Kidney capillary endothelial cell (primary cell): ENCODE data around the gene DDTL.
"Not testable (repeated sequence)": the region's sequence is repeated elsewhere in the genome, so short reads cannot be mapped to it uniquely, and the experiment has no call there.

Experiments
- DNase-seq: peaks from one replicate; pipeline ENCODE4 v3.0.0-alpha.2; 2018; ENCODE audit warnings: low spot score

Gene DDTL

DNA sequence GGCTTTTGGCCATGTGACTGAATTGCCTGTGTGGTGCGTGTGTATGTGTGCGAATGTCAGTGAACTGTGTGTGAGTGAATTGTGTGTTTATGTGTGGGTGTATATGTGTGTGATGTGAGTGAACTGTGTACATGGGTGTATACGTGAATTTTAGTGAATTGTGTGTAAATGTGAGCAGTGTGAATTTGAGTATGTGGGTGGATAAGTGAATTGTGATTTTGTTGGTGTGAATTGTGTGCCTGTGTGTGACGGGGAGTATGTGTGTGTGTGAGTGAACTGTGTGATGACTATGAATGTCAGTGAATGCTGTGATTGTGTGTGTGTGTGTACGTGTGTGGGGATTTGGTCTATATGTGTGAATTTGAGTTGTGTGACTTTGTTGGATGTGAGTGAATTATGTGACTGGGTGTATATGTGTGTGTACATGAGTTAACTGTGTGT, 3.5 kb downstream of the DDTL start:
- DNase-seq = no peak

DNA sequence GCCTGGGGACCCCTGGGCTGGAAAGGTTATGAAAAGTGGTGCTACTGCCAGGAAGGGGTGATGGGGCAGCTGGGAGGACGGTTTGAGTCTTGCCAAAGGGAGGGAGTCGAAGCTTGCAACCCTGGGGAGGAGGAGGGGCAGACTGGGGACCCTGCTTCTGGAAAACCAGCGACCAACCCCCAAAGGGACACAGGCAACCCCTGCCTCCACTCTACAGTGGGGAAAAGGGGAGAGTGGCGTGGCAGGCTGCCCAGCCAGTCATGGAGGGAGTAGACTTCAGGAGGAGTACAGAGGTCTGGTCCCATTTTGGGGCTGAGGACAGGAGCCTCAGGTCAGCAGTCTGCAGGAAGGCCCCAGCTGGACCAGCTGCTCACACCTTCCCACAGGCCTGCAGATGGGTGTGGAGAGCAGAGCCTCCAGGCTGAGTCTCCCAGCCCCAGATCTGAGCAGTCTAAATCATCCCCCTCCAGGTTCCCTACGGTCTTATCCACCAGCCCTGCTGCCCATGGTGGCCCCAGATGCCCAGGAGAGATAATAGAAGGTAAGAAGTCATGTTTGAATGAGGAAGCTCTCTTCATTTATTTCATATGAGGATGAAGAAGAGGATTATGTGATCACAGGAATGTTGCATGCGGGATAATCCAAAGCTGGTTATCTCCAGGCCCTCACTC, 4.3 kb downstream of the DDTL start:
- DNase-seq = no peak

DNA sequence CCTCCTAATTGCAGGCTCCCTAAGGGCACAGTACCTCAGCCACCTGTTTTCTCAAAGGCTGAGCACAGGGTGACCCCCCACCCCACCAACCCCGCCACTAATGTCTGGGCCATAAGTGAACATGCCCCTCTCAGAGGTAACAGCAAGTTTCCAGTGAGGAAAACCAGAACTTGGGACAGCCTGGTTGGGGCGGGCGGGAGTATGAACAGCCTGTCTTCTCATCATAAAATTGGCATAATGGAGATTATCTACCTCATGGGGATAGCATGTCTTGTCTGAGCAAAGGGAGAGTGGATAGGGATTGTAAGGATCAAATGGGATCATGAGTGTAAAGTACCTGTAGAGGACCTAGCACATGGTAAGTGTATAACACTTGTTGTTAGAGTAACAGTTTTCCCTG, 5.2 kb downstream of the DDTL start:
- not testable (repeated sequence) for DNase-seq

DNA sequence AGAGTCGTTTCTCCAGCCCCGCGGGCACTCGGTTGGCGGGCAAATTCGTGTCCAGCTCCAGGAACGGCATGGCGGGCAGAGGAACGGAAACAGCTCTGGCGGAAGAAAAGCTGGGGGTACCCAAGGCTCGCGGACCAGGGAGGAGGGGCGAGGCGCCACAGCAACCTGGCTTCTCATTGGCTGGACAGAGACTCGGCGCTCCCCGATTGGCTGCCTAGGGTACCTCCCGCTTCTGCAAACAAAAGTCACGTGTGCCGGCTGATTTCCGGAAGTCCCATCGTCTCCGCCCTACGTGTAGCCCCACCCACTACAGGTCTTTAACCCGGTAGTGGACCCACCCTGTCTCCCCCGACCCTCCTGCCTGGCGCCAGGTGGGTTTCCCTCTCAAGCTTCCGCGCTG, 7.7 kb downstream of the DDTL start, which contains the start of gene DDT:
DDT (minus strand) TSS at position 97 of the 400 bp plus-strand sequence; CDS start at position 70, 27 bp downstream.
- not testable (repeated sequence) for DNase-seq

DNA sequence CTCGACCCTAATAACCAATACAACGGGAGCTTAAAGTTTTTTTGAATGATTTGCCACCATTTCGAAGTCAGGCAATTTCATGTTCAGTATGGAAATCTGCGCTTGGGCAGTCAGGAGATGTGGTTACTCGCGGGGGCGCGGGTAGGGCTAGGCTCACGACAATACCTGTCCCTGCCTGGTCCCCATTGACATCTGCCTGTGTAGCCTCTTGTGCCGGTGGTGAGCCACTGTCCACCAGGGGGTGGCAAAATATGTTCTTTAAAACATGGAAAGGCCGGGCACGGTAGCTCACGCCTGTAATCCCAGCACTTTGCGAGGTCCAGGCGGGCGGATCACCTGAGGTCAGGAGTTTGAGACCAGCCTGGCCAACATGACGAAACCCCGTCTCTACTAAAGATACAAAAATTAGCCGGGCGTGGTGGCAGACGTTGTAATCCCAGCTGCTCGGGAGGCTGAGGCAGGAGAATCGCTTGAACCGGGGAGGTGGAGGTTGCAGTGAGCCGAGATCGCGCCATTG, 8.2 kb downstream of the DDTL start:
- DNase-seq = not testable (repeated sequence)

DNA sequence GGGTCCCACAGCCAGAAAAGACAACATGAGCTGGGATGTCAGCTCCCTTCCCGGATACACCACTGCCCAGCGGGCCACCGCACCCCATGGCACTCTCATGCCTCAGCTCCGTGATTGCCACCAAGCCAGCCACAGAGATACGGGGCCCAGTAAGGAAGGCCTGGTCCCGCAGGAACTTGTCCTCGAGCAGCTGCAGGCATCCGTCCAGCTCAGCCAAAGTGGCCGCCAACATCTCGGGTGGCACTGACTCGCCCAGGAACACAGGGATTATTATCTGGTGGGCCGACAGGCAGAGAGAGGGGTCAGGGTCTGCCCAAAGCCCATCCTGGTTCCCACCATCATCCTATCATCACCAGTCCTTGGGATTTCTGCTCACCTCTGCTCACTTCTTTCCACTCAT, 10.6 kb downstream of the DDTL start:
- DNase-seq = not testable (repeated sequence)

DNA sequence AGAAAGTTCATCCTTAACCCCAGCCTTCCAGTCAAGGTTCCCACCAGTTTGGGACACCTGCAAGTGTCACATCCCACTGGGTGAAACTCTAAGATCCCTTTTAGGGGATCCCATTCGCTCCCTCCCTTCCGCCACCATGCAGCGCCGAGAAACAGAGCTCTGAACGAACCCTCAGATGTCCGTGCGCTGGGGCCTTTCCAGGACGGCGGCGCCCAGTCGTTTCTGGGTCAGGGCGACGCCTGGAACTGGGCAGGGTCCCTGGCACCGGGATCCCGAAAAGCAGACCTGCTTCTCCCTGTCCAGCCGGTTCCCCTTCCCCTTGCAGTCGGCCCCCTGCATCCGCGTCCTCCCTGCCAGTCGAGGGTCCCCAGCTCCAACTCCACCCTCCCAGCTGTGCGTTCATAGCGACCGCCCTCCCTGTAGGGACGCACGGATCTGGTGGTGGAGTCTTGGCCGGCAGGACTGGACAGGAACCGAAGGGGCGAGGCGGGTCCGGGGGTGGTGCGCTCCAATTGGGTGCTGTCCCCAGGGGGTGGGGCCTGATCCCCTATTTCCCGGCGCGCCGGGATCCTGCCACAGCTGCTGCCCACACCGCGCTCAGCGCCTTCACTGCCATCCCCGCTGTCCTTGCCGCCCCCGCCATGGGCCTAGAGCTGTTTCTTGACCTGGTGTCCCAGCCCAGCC, 13.0 kb downstream of the DDTL start, which contains the start of gene GSTT2:
GSTT2 (plus strand) TSS at position 578 of the 684 bp plus-strand sequence.
- DNase-seq = not testable (repeated sequence)

DNA sequence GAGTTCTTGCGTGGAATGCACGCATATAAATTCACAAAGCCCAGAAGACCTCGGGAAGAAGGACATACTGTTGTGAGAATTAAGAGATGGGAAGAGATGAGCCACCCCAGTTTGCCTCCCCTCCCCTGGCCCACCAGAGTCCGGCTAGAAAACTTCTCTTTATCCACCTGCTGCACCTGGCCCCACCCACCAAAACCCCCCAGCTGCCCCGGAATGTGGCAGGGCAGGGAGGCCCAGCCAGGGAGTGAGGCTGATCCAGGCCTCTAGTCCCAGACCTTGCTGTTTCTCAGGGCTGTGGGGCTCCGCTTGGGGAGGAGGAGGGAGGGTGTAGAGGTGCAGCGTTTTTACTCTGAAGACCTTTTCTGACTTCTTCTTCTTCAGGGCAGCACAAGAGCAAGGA, 13.9 kb downstream of the DDTL start:
- DNase-seq = not testable (repeated sequence)

DNA sequence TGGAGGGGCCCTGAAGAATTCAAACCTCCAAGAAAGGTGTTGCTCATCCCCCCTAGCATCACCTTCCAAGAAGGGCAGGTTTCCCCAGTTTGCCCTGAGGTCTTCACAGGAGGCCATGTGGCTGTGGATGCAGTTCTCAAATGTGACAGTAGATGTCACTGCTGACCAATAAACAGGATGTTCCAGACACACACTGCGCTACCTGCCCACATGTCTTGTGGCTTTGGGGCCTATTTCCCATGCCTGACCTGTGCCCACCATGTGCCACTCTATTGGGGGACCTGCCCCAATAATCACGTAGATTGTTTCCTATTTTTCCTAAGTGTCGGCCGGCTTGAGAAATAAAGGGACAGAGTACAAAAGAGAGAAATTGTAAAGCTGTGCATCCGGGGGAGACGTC, 17.7 kb downstream of the DDTL start:
- DNase-seq = no peak

DNA sequence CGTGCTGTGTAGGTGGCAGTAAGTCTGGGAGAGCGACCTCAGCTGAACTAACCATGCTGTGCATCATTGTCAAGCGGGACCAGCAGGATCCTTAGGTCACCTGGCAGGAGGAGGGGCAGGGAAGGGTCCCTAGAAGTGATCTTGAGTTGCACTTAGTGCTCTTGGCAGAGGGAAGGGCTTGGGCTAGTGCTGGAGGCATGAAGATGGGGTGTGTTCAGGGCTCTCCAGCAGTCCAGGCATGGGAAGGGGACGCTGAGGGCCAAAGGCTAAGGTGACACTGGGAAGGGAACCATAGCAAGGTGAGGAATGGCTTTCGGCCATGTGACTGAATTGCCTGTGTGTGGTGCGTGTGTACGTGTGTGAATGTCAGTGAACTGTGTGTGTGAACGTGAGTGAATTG, 19.4 kb downstream of the DDTL start:
- not testable (repeated sequence) for DNase-seq

DNA sequence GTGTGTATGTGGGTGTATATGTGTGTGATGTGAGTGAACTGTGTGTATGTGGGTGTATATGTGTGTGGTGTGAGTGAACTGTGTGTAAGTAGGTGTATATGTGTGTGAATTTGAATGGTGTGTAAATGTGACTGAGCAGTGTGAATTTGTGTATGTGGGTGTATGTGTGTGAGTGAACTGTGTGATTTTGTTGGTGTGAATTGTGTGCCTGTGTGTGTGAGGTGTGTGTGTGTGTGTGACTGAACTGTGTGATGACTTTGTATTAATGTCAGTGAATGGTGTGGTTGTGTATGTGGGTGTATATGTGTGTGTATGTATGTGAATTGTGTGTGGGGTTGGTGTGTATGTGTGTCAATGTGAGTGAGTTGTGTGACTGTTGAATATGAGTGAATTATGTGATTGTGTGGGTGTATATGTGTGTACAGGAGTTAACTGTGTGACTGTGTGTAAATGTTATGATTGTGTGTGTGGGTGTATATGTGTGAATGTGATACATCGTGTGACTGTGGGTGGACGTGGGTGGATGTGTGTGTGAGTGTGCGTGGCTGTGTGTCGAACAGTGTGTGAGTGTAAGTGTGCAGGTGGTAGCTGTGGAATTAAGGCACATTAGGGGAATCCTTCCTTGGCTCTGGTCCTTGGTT, 20.0 kb downstream of the DDTL start:
- not testable (repeated sequence) for DNase-seq

DNA sequence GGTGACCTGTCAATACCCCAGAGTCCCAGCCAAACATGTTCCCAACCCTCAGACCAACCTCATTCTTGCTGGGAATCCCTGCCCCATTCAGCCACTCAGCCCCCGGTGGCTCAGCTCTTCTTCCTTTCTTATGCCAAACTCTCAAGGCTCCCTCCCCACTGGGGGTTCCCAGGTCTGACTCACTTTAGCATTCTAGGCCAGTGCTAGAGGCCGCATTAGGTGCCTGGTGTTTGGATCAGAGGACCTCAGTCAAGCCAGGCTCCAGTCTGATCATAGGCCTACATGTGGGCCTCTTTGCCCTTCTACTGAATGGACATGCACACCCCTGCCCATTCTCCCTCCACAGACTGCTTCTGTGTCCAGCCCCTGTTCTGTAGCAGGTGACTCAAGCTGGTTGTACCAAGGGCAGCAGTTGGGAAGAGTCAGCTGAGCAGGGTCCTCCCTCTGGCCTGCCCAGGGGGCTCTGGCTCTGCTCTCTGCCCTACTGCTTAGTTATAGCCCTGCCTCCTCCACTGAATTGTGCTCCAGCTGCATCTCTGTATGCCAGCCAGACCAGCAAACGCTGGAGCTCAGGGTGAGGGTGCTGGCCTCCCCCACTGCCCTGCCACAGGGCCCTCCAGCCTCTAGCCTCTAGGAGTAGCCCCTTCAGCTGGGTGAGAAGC, 23.0 kb downstream of the DDTL start:
- not testable (repeated sequence) for DNase-seq

DNA sequence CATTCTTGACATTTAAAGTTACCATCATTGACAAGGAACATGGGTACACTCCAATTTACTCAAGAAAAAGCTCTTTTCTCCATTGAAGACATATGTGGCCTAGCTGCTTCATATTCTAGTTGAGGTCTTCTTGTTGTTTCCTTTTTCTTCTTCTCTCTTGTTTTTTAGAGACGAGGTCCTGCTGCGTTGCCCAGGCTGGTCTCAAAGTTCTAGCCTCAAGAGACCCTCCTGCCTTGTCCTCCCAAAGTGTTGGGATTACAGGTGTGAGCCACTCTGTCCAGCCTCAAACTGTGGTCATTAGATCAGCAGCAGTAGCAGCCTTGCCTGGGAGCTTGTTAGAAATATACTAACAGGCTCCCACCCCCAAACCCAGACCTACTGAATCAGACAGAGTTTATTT, 26.4 kb downstream of the DDTL start:
- DNase-seq = not testable (repeated sequence)

DNA sequence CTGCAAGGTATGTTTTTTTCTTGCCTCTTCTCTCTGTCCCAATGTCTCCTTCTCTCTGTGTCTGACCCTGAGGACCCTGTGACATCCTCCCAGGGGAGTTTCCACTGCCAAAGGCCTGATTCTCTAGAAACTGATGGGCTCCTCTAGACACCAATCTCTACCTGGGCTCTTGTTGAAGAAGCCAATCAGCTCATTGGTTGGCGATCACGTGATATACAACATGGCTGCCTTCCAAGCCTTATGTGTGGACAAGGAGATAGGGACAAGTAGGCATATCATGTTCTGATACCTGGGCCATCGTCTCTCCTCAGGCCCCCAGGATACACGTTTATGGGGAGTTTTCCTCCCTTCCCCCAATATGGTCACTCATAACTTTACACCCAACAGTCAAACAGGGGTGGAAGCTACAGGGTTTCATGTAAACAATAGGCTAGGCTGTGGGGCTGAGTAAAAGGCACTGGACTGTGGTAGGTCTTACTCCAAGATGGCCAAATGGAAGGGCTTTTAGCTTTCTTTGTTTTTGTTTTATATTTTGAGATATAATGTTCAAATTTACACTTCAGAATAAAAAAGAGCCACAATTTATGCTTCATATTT, 27.0 kb downstream of the DDTL start:
- not testable (repeated sequence) for DNase-seq

DNA sequence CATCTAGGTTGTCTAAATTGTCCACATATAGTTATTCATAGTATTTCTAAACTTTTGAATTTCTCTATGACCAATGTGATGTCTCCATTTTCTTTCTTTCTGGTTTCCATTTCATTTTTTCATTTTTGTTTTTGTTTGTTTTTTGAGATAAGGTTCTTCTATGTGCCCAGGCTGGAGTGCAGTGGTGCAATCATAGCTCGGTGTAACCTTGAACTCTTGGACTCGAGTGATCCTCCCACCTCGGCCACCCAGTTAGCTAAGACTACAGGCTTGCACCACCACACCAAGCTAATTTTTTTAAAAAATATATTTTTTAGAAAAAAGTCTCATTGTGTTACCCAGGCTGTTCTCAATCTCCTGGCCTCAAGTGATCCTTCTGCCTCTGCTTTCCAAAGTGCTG, 30.4 kb downstream of the DDTL start:
- DNase-seq = no peak

DNA sequence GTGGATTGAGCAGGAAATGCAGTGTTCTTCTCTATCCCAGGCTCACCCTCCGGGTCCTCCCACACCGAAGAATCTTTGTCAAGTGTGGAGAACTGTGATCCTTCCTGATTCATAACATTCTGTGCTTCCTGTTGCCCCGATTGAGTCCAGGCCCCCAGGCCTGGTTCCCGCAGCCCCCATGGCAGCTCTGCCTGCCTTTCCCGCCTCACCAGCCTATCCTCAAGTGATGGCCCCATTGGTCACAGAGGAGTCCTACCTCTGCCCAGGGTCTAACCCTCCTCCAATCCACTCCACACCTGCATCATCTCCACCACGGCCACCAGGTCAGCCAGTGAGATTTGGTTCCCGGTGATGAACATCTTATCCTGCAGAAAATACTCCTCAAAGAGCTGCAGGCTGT, 33.1 kb downstream of the DDTL start:
- DNase-seq = not testable (repeated sequence)

DNA sequence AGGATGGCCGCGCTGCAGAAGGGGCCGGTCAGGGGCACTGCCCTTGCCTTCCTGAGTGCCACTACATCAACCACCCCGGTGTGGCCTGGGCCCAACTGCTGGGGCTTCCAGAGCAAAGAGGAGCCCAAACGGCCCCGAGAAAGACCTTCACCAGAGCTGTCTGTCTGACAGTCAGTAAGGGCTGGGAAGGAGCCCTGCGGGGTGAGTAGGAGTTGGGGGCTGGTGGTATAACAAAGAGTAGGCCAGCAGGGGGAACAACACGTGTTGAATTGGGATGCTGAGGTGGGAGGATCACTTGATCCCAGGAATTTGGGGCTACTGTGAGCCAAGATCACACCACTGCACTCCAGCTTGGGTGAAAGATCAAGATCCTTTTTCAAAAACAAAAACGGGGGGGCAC, 34.6 kb downstream of the DDTL start:
- DNase-seq = no peak

DNA sequence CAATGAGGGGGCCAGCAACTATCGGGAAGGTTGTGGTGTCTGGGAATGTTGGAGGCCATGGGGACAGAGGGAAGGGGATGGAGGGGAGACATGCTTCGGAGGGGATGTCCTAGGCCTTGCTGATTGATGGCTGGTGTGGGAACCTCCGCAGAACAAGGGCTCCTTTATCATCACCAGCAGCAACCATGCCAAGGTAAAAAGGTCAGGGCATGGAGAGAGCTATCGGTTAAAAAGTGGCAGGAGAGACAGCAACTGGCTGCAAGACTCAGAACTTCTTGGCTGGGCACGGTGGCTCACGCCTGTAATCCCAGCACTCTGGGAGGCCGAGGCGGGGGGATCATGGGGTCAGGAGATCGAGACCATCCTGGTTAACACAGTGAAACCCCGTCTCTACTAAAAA, 35.6 kb downstream of the DDTL start:
- no peak for DNase-seq

DNA sequence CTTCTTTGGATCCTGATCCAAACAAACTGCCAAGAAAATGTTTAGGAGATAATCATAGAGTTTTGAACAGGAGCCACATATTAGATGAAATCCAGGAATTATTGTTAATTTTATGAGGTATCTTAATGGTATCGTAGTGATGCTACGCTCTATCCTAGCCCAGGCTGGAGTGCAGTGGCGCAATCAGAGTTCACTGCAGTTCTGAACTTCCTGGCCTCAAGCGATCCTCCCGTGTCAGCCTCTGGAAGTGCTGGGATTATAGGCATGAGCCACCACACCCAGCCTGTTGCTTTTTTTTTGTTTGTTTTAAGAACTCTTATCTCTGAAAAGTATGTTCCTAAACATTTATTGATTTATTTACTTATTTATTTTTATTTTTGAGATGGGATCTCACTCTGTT, 36.2 kb downstream of the DDTL start:
- no peak for DNase-seq

DNA sequence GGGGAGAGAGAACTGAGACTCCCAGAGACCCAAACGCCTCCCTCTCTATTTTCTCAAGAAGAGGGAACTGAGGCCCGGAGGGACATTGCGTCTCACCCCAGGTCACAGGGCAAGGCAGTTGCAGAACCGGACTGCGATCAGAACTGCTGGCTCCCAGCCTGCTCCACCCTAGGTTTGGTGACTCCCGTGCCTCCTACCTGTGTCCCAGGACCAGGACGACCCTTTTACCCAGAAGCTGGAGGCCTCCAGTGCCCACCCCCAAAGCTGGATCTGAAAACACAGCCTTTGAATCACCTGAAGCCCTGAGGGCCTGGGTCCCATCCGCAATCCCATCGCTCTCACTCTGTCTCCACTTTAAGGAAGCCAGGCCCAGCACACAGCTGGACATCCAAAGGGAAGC, 37.2 kb downstream of the DDTL start:
- no peak for DNase-seq

DNA sequence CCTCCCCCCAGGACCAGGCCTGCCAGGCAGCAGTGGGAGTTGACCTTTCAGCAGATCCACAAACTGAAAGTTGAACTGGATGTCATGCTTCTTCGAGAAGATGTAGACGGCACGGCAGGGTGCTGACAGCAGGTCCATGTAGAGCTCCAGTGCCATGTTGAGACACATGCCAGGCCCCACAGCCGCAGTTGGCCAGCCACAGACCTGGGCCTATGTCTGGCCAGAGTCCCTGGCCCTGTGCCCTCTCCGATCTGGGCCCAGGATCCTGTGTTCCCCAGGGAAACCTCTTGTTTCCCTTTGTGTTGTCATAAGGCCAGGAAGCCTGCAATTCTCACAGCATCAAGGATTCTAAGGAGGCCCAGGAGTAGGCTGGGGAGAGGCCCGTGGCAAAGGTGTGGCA, 38.5 kb downstream of the DDTL start, which contains the start of gene GSTT4:
GSTT4 (minus strand) TSS at position 253 of the 400 bp plus-strand sequence; CDS start at position 156, 97 bp downstream.
- no peak for DNase-seq
